Transverse colon (tissue), 4 donors: ENCODE data around the gene EFNA4. TPM values are rescaled to one million over a fixed set of nuclear protein-coding genes. Genes with fewer than 3 reads are reported as not detected.

Source experiments
- DNase-seq: peaks from one replicate; pipeline ENCODE4 v3.0.0-alpha.2; 2019
- H3K27ac ChIP-seq, 4 donors: fragments of 200-600 bp; sonication (generic); 2 replicates each; pipeline ENCODE4 v1.5.1; 2016 to 2018; ENCODE audit warnings: inconsistent platforms in 4 of 4
- H3K27me3 ChIP-seq: fragments of 200-600 bp; sonication (generic); 2 replicates; pipeline ENCODE4 v1.5.1; 2017; ENCODE audit warnings: inconsistent platforms
- H3K36me3 ChIP-seq, 4 donors: fragments of 200-600 bp; sonication (generic); 2 replicates each; pipeline ENCODE4 v1.5.1; 2017 to 2019; ENCODE audit warnings: inconsistent platforms in 4 of 4
- H3K4me1 ChIP-seq, 4 donors: fragments of 200-600 bp; sonication (generic); 2 replicates each; pipeline ENCODE4 v1.5.1; 2017 to 2020; ENCODE audit warnings: inconsistent platforms in 4 of 4
- H3K4me3 ChIP-seq, 4 donors: fragments of 200-600 bp; sonication (generic); 1 replicate in 1 of 4; 2 replicates in 3 of 4; pipeline versions ENCODE4 v1.5.1 to v1.6.1; 2017 to 2019; ENCODE audit warnings: inconsistent platforms in 4 of 4
- H3K9me3 ChIP-seq, 2 donors: fragments of 200-600 bp; sonication (generic); 2 replicates each; pipeline ENCODE4 v1.5.1; 2017 to 2019; ENCODE audit warnings: inconsistent platforms in 2 of 2
- EP300 ChIP-seq: sonication (generic); formaldehyde crosslinking; IDR thresholded peaks from one replicate; pipeline ENCODE4 v1.6.1; 2017; ENCODE audit warnings: antibody characterized with exemption, low read depth
- POLR2A ChIP-seq: fragments of 450-650 bp; IDR thresholded peaks from one replicate; pipeline ENCODE4 v1.6.1; 2016; ENCODE audit warnings: antibody characterized with exemption, mild to moderate bottlenecking, moderate library complexity
- POLR2AphosphoS5 ChIP-seq, 3 donors: sonication (generic); formaldehyde crosslinking; IDR thresholded peaks; one replicate each; pipeline ENCODE4 v1.6.1; 2016; ENCODE audit warnings: antibody characterized with exemption in 3 of 3
- WGBS, 2 donors: methylation state at CpG; one replicate each; pipeline ENCODE4 v1.1.5; 2018; ENCODE audit warnings: low coverage in 1 of 2; 5-methylcytosine and 5-hydroxymethylcytosine counted together
- in situ Hi-C, 4 donors: fragments of 200-750 bp; cut with MboI; loops; one replicate each; pipeline versions ENCODE4 v1.15.0 to v1.15.1; 2017; ENCODE audit warnings: low sequenced_read_pairs in 3 of 4, low pct_ligation_motif_present in 1 of 4, low pct_unique_long_range_greater_than_20kb in 1 of 4
- intact Hi-C: fragments of 100-400 bp; cut with DNase I; formaldehyde crosslinking; loops from one replicate; pipeline ENCODE4 v1.15.1; 2023; ENCODE audit warnings: low total_unique reads
- total RNA-seq, 4 donors: library from RNA; depleted of rRNA; stranded (reverse); fragments of >200 nt; gene quantifications; one replicate each; pipeline ENCODE4 v1.1.0, GENCODE V29; 2016
- TF ChIP-seq, protein P1 (sequence below), 5 experiments: fragments of 200-600 bp in 3 of 5; fragments of 450-650 bp in 2 of 5; sonication (generic) in 3 of 5; IDR thresholded peaks; 1 replicate in 2 of 5; 2 replicates in 3 of 5; pipeline ENCODE4 v1.5.1; 2016 to 2017; ENCODE audit warnings: antibody characterized with exemption in 5 of 5, inconsistent platforms in 3 of 5, mild to moderate bottlenecking in 2 of 5, moderate library complexity in 1 of 5

EFNA4 gene
- total RNA-seq, 4 donors from 2014 or later = 18.3 to 57.2 (median 37.2) TPM

DNA sequence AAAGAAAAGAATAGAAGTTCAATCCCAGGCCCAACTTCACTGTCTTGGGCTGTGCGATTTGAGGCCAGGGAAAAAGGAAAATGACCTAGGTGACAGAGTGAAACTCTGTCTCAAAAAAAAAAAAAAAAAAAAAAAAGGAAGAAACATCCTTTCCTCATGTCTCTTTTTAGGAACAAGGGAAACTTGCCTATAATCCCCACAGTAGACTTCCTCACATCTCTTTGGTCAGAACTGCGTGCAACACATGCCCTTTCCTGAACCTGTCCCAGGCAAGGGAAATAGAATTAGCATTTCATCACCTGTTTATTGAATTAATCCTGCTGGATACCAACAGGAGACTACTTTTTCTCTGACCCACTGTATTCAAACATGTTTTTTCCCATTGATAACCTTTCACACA is 27.6 kb upstream of the EFNA4 start:
- in situ Hi-C loops (no loop called here), intact Hi-C loops (no loop called here)
- no peaks in the 10 kb centered on the region for H3K36me3 ChIP-seq
- TF ChIP-seq, protein P1, sequence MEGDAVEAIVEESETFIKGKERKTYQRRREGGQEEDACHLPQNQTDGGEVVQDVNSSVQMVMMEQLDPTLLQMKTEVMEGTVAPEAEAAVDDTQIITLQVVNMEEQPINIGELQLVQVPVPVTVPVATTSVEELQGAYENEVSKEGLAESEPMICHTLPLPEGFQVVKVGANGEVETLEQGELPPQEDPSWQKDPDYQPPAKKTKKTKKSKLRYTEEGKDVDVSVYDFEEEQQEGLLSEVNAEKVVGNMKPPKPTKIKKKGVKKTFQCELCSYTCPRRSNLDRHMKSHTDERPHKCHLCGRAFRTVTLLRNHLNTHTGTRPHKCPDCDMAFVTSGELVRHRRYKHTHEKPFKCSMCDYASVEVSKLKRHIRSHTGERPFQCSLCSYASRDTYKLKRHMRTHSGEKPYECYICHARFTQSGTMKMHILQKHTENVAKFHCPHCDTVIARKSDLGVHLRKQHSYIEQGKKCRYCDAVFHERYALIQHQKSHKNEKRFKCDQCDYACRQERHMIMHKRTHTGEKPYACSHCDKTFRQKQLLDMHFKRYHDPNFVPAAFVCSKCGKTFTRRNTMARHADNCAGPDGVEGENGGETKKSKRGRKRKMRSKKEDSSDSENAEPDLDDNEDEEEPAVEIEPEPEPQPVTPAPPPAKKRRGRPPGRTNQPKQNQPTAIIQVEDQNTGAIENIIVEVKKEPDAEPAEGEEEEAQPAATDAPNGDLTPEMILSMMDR (IDR thresholded peaks at IDR 0.05) = no peak
- TF ChIP-seq POLR2A (no peak), POLR2AphosphoS5 (IDR thresholded peaks at IDR 0.05) (no peak), EP300 (no peak)
- H3K27me3 ChIP-seq = no peaks in the 10 kb centered on the region
- no peak overlapping the region for H3K27ac ChIP-seq
- peaks cover 6 to 30% (median 15%) of the 10 kb centered on the region in 4 donors for H3K4me1 ChIP-seq
- no peak overlapping the region for H3K4me3 ChIP-seq
- 92 to 100% methylated on average over 1 to 2 of the region's 2 CpGs for WGBS, 2 donors
- no peaks in the 10 kb centered on the region for H3K9me3 ChIP-seq
- no peak for DNase-seq

DNA sequence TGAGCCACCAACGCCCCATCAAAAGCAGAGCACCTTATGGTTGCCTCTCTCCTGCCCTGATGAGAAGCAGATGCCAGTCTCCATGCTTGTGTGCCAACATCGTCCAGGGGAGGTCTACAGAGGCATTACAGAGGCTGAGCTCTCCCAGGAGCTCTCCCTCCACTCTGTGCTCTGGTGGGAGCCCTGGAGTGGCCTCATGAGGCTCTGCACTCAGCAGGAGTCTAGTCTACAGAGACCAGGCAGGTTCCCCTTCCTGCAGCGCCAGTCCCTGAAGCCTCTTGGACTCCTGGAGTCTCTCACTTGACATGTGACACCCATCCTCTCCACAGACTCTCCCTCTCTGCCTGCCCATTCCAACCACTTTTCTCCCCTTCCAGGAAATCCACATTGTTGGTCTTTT is 26.5 kb upstream of the EFNA4 start:
- Histone ChIP-seq H3K4me1 (peaks cover 6 to 30% (median 15%) of the 10 kb centered on the region in 4 donors), H3K27me3 (no peaks in the 10 kb centered on the region), H3K9me3 (no peaks in the 10 kb centered on the region), H3K36me3 (no peaks in the 10 kb centered on the region), H3K27ac (no peak overlapping the region), H3K4me3 (no peak overlapping the region)
- TF ChIP-seq POLR2AphosphoS5 (IDR thresholded peaks at IDR 0.05) = no peak
- no peak for TF ChIP-seq POLR2A
- TF ChIP-seq, protein P1 (IDR thresholded peaks at IDR 0.05) = no peak
- no peak for TF ChIP-seq EP300
- 97% methylated on average over 3 of the region's 3 CpGs; no CpG with 5 or more reads in 1 of the 2 donors for WGBS, 2 donors
- no peak for DNase-seq
- intact Hi-C loops = no loop called here
- in situ Hi-C loops = no loop called here

DNA sequence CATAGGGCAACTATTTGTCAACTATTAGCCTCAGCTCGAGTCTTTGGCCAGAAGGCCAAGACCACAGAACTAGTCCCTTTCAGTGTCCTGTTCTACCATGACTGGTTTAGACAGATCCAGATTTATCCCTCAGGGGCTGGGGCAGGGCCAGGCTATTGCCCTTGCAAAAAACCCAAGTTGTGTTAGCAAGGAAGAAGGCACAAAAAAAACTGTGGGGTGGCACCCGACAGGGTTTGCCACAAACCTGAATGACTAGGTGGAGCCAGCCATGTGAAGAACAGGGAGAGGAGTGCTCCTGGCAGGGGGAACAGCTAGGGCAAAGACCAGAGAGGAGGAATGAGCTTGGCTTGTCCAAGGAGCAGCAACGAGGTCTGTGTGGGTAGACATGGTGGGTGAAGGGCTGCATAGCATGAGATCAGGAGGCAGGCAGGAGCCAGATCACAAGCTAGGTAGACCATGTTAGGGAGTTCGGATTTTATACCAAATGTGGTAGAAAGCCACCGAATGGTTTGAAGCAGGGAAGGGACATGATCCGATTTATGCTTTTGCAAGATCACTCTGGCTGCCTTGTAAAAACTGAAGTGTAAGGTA is 25.6 kb upstream of the EFNA4 start:
- WGBS, 2 donors = 65 to 83% methylated on average over 1 to 6 of the region's 6 CpGs
- intact Hi-C loops (no loop called here), in situ Hi-C loops (no loop called here)
- H3K36me3 ChIP-seq = no peaks in the 10 kb centered on the region
- H3K9me3 ChIP-seq = no peaks in the 10 kb centered on the region
- peaks cover 6 to 35% (median 17%) of the 10 kb centered on the region in 4 donors for H3K4me1 ChIP-seq
- H3K4me3 ChIP-seq = no peak overlapping the region
- H3K27ac ChIP-seq = peak overlapping the region; percentile 70 to 79 (median 75)
- peak; percentile 48 for DNase-seq
- peak in 1 of 3 donors; percentile 22 for TF ChIP-seq POLR2AphosphoS5 (IDR thresholded peaks at IDR 0.05)
- TF ChIP-seq, protein P1 (IDR thresholded peaks at IDR 0.05) = no peak
- no peaks in the 10 kb centered on the region for H3K27me3 ChIP-seq

DNA sequence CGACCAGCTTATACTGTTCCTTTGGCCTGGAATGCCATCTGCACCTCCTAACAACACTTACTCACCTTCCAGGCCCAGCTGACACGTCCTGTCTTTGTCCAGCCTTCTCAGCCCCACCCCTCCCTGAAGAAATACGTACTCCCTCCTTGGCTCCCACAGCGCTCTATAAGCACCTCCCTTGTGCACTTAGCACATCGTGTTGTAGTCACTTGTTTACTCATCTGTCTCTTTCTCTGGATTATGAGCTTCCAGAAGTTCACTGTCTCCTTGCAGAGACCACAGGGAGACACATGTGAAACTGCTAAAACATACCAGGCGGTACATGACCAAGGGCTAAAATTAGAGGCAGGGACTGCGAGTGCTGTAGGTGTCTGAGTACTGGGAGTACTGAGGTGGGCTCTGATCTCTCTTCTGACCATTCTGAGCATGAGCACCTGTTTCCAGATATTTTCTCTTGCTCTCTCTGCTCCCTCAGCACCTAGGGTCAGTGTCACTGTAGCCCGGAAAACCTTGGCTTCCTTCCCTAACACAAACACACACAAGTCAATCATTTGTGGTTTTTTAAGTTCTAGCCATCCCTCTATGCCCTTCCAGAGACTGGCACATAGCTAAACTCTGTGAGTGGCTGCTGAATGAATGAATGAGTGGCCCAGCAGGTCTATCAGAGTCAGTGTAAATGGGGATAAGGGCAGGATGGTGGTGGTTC is 24.8 kb upstream of the EFNA4 start:
- intact Hi-C loops = no loop called here
- no peak overlapping the region for H3K4me3 ChIP-seq
- H3K27ac ChIP-seq = peak overlapping the region; percentile 70 to 79 (median 75)
- WGBS, 2 donors = 24 to 33% methylated on average over 1 to 8 of the region's 8 CpGs
- peaks cover 6 to 42% (median 25%) of the 10 kb centered on the region in 4 donors for H3K4me1 ChIP-seq
- H3K36me3 ChIP-seq = no peaks in the 10 kb centered on the region
- TF ChIP-seq POLR2A (peak; percentile 65), POLR2AphosphoS5 (IDR thresholded peaks at IDR 0.05) (peak; percentile 11 to 82 (median 81))
- TF ChIP-seq, protein P1 (IDR thresholded peaks at IDR 0.05) = no peak
- H3K9me3 ChIP-seq = no peaks in the 10 kb centered on the region
- in situ Hi-C loops = no loop called here
- no peaks in the 10 kb centered on the region for H3K27me3 ChIP-seq
- DNase-seq = peak; percentile 79
